ENCODE data around the gene SYT6. TPM values are rescaled to one million over a fixed set of nuclear protein-coding genes. Genes with fewer than 3 reads are reported as not detected.

The SYT6 gene
- total and polyA plus RNA-seq, 10 of the 15 experiments (the other 5 are each of a cell fraction or from before 2014, with no cell fraction given): 0.05 to 0.39 TPM; not detected in 8

DNA sequence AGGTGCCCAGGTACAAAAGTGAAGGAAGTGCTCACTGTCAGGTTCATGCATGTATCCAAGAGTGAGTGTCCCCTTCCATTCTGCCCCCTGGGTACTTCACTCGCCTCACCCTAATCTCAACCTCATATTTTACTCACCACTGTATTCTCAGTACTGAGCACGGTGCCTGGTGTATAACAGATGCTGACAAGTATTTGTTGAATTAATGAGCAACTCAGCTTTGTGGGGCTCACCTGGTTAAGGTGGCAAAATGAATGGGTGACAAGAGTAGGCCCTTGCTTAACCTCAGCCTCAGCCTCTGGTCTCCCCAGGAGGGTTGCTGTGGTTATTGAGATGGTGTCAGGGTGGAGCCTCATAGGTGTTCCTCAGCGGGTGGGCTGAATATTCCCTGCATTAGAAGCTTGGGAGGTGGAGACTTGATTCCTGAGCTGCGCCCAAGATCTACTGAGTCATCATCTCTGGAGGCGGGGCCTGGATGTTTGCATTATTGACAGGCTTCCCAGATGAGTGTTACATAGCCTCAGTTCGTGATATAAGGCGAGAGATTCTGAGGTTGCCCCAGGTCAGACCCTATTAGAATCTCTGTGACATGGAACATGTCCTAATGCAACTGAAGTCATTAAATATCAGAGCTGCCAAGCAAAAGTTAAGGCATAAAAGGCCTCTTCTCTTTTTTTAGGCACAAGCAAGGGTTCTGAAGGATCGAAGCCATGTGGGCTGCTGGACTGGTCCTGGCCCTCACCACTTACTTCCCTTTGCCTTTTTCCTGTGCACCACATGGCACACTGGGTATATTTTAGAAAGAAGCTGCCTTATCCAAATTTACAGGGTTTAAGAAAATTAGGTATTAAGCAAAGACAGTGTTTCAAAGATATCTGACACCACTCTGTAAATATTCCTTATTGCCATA, 39.2 kb downstream of the SYT6 start (continued):
- TF ChIP-seq, protein P1, sequence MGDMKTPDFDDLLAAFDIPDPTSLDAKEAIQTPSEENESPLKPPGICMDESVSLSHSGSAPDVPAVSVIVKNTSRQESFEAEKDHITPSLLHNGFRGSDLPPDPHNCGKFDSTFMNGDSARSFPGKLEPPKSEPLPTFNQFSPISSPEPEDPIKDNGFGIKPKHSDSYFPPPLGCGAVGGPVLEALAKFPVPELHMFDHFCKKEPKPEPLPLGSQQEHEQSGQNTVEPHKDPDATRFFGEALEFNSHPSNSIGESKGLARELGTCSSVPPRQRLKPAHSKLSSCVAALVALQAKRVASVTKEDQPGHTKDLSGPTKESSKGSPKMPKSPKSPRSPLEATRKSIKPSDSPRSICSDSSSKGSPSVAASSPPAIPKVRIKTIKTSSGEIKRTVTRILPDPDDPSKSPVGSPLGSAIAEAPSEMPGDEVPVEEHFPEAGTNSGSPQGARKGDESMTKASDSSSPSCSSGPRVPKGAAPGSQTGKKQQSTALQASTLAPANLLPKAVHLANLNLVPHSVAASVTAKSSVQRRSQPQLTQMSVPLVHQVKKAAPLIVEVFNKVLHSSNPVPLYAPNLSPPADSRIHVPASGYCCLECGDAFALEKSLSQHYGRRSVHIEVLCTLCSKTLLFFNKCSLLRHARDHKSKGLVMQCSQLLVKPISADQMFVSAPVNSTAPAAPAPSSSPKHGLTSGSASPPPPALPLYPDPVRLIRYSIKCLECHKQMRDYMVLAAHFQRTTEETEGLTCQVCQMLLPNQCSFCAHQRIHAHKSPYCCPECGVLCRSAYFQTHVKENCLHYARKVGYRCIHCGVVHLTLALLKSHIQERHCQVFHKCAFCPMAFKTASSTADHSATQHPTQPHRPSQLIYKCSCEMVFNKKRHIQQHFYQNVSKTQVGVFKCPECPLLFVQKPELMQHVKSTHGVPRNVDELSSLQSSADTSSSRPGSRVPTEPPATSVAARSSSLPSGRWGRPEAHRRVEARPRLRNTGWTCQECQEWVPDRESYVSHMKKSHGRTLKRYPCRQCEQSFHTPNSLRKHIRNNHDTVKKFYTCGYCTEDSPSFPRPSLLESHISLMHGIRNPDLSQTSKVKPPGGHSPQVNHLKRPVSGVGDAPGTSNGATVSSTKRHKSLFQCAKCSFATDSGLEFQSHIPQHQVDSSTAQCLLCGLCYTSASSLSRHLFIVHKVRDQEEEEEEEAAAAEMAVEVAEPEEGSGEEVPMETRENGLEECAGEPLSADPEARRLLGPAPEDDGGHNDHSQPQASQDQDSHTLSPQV (IDR thresholded peaks at IDR 0.05): no peak
- no peak for TF ChIP-seq DPF2 (IDR thresholded peaks at IDR 0.05)
- TF ChIP-seq, protein P2, sequence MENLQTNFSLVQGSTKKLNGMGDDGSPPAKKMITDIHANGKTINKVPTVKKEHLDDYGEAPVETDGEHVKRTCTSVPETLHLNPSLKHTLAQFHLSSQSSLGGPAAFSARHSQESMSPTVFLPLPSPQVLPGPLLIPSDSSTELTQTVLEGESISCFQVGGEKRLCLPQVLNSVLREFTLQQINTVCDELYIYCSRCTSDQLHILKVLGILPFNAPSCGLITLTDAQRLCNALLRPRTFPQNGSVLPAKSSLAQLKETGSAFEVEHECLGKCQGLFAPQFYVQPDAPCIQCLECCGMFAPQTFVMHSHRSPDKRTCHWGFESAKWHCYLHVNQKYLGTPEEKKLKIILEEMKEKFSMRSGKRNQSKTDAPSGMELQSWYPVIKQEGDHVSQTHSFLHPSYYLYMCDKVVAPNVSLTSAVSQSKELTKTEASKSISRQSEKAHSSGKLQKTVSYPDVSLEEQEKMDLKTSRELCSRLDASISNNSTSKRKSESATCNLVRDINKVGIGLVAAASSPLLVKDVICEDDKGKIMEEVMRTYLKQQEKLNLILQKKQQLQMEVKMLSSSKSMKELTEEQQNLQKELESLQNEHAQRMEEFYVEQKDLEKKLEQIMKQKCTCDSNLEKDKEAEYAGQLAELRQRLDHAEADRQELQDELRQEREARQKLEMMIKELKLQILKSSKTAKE (IDR thresholded peaks at IDR 0.05; ENCODE audit: low read depth, poor library complexity, severe bottlenecking): no peak
- TF ChIP-seq, protein P3, sequence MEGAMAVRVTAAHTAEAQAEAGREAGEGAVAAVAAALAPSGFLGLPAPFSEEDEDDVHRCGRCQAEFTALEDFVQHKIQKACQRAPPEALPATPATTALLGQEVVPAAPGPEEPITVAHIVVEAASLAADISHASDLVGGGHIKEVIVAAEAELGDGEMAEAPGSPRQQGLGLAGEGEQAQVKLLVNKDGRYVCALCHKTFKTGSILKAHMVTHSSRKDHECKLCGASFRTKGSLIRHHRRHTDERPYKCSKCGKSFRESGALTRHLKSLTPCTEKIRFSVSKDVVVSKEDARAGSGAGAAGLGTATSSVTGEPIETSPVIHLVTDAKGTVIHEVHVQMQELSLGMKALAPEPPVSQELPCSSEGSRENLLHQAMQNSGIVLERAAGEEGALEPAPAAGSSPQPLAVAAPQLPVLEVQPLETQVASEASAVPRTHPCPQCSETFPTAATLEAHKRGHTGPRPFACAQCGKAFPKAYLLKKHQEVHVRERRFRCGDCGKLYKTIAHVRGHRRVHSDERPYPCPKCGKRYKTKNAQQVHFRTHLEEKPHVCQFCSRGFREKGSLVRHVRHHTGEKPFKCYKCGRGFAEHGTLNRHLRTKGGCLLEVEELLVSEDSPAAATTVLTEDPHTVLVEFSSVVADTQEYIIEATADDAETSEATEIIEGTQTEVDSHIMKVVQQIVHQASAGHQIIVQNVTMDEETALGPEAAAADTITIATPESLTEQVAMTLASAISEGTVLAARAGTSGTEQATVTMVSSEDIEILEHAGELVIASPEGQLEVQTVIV (IDR thresholded peaks at IDR 0.05; ENCODE audit: borderline replicate concordance, partially characterized antibody): no peak
- TF ChIP-seq KAT2A (conservative IDR thresholded peaks at IDR 0.05; ENCODE audit: control insufficient read depth, low read depth, low read length): no peak
- TF ChIP-seq TCF3 (IDR thresholded peaks at IDR 0.05; ENCODE audit: borderline replicate concordance, insufficient read depth, low read depth, low read length): no peak
- no peak for TF ChIP-seq CHD4 (IDR thresholded peaks at IDR 0.05)
- no peak for TF ChIP-seq WRNIP1 (IDR thresholded peaks at IDR 0.05; ENCODE audit: borderline replicate concordance, low read depth, low read length)

Measured in GM12878 (cell line).